Adrenal gland (tissue), 12 donors: ENCODE results near the gene TSPAN18. TPM values are rescaled to one million over a fixed set of nuclear protein-coding genes. Genes with fewer than 3 reads are reported as not detected.
A peak's percentile ranks its signal among the peaks of the same experiment; 100 is the strongest.

Source experiments
- DNase-seq, 7 donors: peaks; one replicate each; pipeline ENCODE4 v3.0.0-alpha.2; 2019 to 2020
- H3K27ac ChIP-seq, 5 donors: fragments of 200-600 bp; sonication (generic) in 4 of 5; 1 replicate in 3 of 5; 2 replicates in 2 of 5; pipeline versions ENCODE4 v1.5.1 to v1.8.0; 2016 to 2020; ENCODE audit warnings: mild to moderate bottlenecking in 1 of 5
- H3K27me3 ChIP-seq: fragments of 200-600 bp; 2 replicates; pipeline ENCODE4 v1.8.0; 2021
- H3K36me3 ChIP-seq, 2 donors: fragments of 200-600 bp; replicated peaks in 1 of 2; 1 replicate in 1 of 2; 2 replicates in 1 of 2; pipeline versions ENCODE4 v1.5.1 to v1.8.0; 2018 to 2022
- H3K4me1 ChIP-seq, 2 donors: fragments of 200-600 bp; replicated peaks in 1 of 2; 1 replicate in 1 of 2; 2 replicates in 1 of 2; pipeline versions ENCODE4 v1.5.1 to v1.8.0; 2018 to 2021
- H3K4me3 ChIP-seq, 4 donors: fragments of 200-600 bp; sonication (generic) in 3 of 4; one replicate each; pipeline ENCODE4 v1.5.1; 2016 to 2018
- H3K9me3 ChIP-seq, 3 donors: fragments of 200-600 bp; sonication (generic) in 1 of 3; replicated peaks in 1 of 3; 1 replicate in 2 of 3; 2 replicates in 1 of 3; pipeline versions ENCODE4 v1.5.1 to v1.8.0; 2016 to 2021
- POLR2A ChIP-seq, 2 donors: fragments of 450-650 bp; IDR thresholded peaks; one replicate each; pipeline ENCODE4 v1.6.1; 2017; ENCODE audit warnings: antibody characterized with exemption in 2 of 2, mild to moderate bottlenecking in 2 of 2, moderate library complexity in 1 of 2
- WGBS, 4 donors: extraction: QIAGEN DNeasy Blood & Tissue Kit in 2 of 4; methylation state at CpG; one replicate each; pipeline versions ENCODE4 v1.1.5 to v1.1.7; 2013 to 2017; 5-methylcytosine and 5-hydroxymethylcytosine counted together
- intact Hi-C, 2 donors: fragments of 100-400 bp; cut with DNase I; formaldehyde crosslinking; loops; one replicate each; pipeline versions ENCODE4 v1.14.1 to v1.15.0; 2022 to 2023
- polyA plus RNA-seq, 3 donors: library from polyadenylated mRNA; stranded (reverse); fragments of 200-250 nt in 2 of 3; fragments of 350-450 nt in 1 of 3; fragmentation: Illumina TruSeq in 1 of 3; extraction: RNeasy Lipid Tissue Mini Kit (QIAGEN cat#74804) in 1 of 3; gene quantifications; one replicate each; pipeline ENCODE4 v1.2.3, GENCODE V29; 2013 to 2014
- total RNA-seq, 9 donors: library from RNA; depleted of rRNA in 4 of 9; stranded (reverse); fragments of >200 nt in 4 of 9; fragments of 120-200 nt in 1 of 9; fragmentation: NEBNext Ultra II Directional in 1 of 9; extraction: Animal tissue kit (Norgen Biotek cat#: 25700) in 1 of 9; gene quantifications; one replicate each; pipeline versions ENCODE4 v1.1.0 to v1.2.4, GENCODE V29; 2013 to 2023
- TF ChIP-seq, protein P1 (sequence below), 6 experiments: fragments of 450-650 bp in 4 of 6; fragments of 200-600 bp in 2 of 6; sonication (generic) in 1 of 6; IDR thresholded peaks; 1 replicate in 5 of 6; 2 replicates in 1 of 6; pipeline versions ENCODE4 v1.5.1 to v1.8.0; 2016 to 2021; ENCODE audit warnings: antibody characterized with exemption in 6 of 6, mild to moderate bottlenecking in 2 of 6, moderate library complexity in 1 of 6
- donor health status: healthy with polysubstance abuse.
- donor health status: Bipolar disorder and iron deficiency.
- donor health status: DM: yes; HTN: yes; CAD: no.
- donor health status: DM: no; HTN: no; CAD: no.
- donor health status: DM: no; HTN: no; CAD: no.
- donor health status: DM: yes; HTN: yes; CAD: no.

Gene TSPAN18
- total and polyA plus RNA-seq, 12 donors = 24.5 to 168 (median 58.4) TPM

DNA sequence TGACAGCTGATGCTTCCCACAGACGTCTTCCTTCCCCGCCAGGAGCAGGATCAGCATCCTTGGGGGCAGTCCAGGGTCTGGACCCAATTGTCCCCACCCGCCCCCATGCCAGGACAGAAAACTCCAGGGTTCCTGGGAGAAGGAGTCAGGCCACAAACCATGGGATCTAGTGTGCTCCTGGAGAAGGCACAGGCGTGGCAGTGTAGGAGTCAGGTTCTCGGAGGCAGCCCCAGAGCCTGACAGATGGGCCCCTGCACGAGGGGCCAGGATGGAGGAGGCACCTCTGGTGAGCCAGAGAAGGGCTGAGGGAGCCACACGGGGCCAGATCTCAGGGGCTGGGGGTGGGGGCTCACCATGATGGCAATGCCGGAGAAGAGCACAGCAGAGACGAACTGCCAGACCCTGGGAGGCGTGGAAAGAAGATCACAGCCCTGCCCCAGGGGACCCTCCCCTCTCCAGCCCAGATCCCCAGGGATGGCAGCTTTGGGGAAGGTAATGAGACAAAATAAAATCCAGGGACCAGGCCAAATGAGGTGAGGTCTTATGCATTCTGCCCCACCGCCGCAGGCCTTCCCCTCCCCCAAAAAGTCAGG is 210.3 kb downstream of the TSPAN18 start:
- no peak overlapping the region for H3K4me3 ChIP-seq
- H3K36me3 ChIP-seq = no peaks in the 10 kb centered on the region
- no peak for TF ChIP-seq POLR2A (IDR thresholded peaks at IDR 0.05)
- TF ChIP-seq, protein P1, sequence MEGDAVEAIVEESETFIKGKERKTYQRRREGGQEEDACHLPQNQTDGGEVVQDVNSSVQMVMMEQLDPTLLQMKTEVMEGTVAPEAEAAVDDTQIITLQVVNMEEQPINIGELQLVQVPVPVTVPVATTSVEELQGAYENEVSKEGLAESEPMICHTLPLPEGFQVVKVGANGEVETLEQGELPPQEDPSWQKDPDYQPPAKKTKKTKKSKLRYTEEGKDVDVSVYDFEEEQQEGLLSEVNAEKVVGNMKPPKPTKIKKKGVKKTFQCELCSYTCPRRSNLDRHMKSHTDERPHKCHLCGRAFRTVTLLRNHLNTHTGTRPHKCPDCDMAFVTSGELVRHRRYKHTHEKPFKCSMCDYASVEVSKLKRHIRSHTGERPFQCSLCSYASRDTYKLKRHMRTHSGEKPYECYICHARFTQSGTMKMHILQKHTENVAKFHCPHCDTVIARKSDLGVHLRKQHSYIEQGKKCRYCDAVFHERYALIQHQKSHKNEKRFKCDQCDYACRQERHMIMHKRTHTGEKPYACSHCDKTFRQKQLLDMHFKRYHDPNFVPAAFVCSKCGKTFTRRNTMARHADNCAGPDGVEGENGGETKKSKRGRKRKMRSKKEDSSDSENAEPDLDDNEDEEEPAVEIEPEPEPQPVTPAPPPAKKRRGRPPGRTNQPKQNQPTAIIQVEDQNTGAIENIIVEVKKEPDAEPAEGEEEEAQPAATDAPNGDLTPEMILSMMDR (IDR thresholded peaks at IDR 0.05) = no peak
- intact Hi-C loops = loop anchor here (2.0 kb wide), 2 partner anchors 166 to 168 kb away; no protein-coding TSS in a partner anchor
- DNase-seq = no peak
- 55 to 65% (median 59%) methylated on average over 9 to 12 of the region's 12 CpGs for WGBS, 4 donors
- no peaks in the 10 kb centered on the region for H3K27me3 ChIP-seq
- no peaks in the 10 kb centered on the region for H3K9me3 ChIP-seq
- no peaks in the 10 kb centered on the region for H3K4me1 ChIP-seq
- H3K27ac ChIP-seq = no peak overlapping the region

DNA sequence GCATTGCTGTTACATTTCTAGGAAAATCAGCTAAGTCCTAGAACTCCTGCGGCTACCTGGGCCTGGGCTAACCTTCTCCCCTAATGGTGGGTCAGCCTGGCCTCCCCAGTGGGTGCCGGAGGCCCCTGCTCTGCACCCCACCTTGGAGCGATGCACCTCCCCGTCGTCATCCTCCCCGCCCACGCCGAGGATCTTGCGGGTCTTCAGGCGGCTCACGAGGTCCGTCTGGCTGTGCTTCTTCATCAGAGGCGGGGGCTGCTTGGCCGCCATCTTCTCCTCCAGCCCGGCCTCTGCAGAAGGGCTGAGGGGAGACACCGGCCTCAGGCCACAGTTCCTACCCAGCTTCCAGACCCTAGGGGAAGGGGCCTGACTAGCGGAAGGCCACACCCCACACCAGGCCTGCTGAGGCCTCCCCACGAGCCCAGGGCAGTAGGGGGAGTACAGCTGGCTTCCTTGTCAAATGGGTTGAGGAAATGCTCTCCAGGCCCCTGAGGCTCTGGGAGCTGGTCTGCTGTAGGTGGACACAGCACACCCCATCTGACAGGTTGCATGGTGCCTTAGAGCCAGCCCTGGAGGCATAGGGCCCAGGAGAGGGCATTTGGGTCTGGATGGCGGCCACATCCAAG is 211.4 kb downstream of the TSPAN18 start:
- TF ChIP-seq, protein P1 (IDR thresholded peaks at IDR 0.05) = no peak
- TF ChIP-seq POLR2A (IDR thresholded peaks at IDR 0.05) = no peak
- Histone ChIP-seq H3K36me3 (no peaks in the 10 kb centered on the region), H3K9me3 (no peaks in the 10 kb centered on the region), H3K4me1 (no peaks in the 10 kb centered on the region), H3K4me3 (no peak overlapping the region), H3K27me3 (no peaks in the 10 kb centered on the region), H3K27ac (no peak overlapping the region)
- DNase-seq = no peak
- WGBS, 4 donors = 79 to 83% (median 80%) methylated on average over 15 to 19 of the region's 19 CpGs
- intact Hi-C loops = no loop called here

DNA sequence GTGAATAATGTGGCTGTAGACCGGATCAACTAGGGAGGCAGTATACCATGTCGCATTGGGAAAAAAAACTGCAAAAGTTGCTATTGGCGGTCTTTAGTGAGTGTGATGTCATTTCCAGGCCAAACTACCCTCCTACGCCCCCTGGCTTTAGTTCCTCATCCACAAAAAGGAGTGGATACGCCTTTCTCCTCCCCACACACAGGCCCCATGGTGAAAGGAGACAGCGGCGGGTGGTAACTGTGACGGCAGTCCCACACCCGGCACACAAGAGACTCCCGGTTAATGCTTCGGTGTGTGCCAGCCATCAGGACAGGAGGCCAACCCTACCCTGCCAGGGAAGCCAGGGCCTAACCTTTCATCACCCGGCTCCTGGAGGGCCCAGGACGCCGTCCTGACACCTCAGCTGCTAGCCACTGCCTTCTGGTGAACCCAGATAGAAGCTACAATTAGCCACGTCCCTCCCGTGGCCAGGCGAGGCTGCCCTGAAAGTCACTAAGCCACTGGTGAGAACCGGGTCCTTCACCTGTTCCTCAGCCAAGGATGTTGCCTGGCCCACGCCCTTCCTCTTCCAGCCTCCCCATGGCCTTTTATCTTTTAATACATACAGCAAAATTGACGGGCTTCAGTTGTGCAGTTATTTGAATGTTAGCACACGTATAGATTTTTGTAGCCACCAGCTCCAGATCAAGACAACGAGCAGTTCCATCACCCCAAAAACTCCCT is 213.1 kb downstream of the TSPAN18 start:
- Histone ChIP-seq H3K4me3 (no peak overlapping the region), H3K27ac (peak overlapping the region in 1 of 5 donors; percentile 10), H3K9me3 (no peaks in the 10 kb centered on the region), H3K4me1 (no peaks in the 10 kb centered on the region), H3K27me3 (no peaks in the 10 kb centered on the region), H3K36me3 (no peaks in the 10 kb centered on the region)
- no peak for DNase-seq
- intact Hi-C loops = no loop called here
- 68 to 83% (median 72%) methylated on average over 11 to 22 of the region's 22 CpGs for whole genome bisulfite sequencing, 4 donors
- TF ChIP-seq POLR2A (IDR thresholded peaks at IDR 0.05) = no peak
- TF ChIP-seq, protein P1 (IDR thresholded peaks at IDR 0.05) = peak in 2 of 6 experiments; percentile 16 to 19

DNA sequence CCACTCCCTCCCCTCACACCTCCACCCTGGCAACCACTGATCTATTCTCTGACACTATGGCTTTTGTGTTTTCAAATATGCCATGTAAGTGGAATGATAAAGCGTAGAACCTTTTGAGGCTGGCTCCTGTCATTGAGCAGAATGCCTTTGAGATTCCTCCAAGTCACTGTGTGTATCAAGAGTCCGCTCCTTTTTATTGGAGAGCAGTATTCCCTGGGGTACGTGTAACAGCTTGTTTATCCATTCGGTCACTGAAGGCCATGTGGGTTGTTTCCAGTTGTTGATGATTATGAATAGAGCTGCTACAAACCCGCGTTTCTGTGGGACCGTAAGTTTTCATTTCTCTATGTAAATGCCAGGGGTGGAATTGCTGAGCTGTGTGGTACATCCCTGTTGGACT is 213.6 kb downstream of the TSPAN18 start:
- Histone ChIP-seq H3K27me3 (no peaks in the 10 kb centered on the region), H3K27ac (peak overlapping the region in 1 of 5 donors; percentile 2), H3K36me3 (no peaks in the 10 kb centered on the region), H3K4me1 (no peaks in the 10 kb centered on the region), H3K4me3 (no peak overlapping the region), H3K9me3 (no peaks in the 10 kb centered on the region)
- intact Hi-C loops = no loop called here
- WGBS, 4 donors = 56 to 74% (median 65%) methylated on average over 7 of the region's 7 CpGs
- no peak for TF ChIP-seq POLR2A (IDR thresholded peaks at IDR 0.05)
- TF ChIP-seq, protein P1 (IDR thresholded peaks at IDR 0.05) = no peak
- no peak for DNase-seq
